ENCODE results near the gene WWTR1. TPM values are rescaled to one million over a fixed set of nuclear protein-coding genes. Genes with fewer than 3 reads are reported as not detected.

WWTR1 gene
- total RNA-seq, 6 experiments from 2014 or later = 10.6 to 19.7 (median 15.3) TPM

- Histone ChIP-seq H3K27me3 (no peaks in the 10 kb centered on the region), H3K4me1 (peaks cover 0 to 12% (median 5%) of the 10 kb centered on the region in 4 donors), H3K4me3 (no peak overlapping the region), H3K36me3 (no peaks in the 10 kb centered on the region), H3K9me3 (no peaks in the 10 kb centered on the region), H3K27ac (peak overlapping the region in 1 of 3 donors; percentile 10)
- TF ChIP-seq CTCF (IDR thresholded peaks at IDR 0.05) (no peak), POLR2A (IDR thresholded peaks at IDR 0.05) (no peak)
- no peak for DNase-seq
- peak; percentile 31 to 66 (median 44) for ATAC-seq
- intact Hi-C loops (cut with DNase I) = no loop called here
- 48% methylated on average over 13 of the region's 13 CpGs for WGBS (ENCODE audit: insufficient coverage, low coverage, low lambda C conversion rate, missing lambda C conversion rate)
Observed at GRCh38 chr3:149553781-149554451, 103.9 kb downstream of the WWTR1 start.

DNA sequence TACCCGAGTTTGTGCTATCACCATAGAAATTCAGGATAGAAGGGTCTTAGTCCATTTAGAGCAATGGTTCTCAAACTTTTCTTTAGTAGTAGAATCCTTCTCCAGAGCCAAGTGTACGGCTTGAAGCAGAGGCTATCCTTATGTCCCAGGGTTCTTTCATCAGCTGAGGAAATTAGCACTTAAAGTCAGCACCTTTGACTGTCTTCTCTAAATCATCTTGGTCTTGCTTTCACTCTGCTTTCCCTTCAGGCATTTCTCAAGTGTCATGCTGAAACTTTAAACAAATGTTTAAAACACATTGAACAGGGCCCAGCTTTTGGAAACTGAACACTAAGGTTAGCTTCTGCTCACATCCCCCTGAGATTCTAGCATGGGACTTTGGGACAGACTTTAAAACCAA, 105.1 kb downstream of the WWTR1 start:
- no peaks in the 10 kb centered on the region for H3K27me3 ChIP-seq
- intact Hi-C loops (cut with DNase I) = no loop called here
- H3K4me3 ChIP-seq = no peak overlapping the region
- WGBS (ENCODE audit: insufficient coverage, low coverage, low lambda C conversion rate, missing lambda C conversion rate) = 86% methylated on average over 2 of the region's 2 CpGs
- no peaks in the 10 kb centered on the region for H3K36me3 ChIP-seq
- ATAC-seq (no peak), DNase-seq (no peak)
- no peaks in the 10 kb centered on the region for H3K9me3 ChIP-seq
- H3K27ac ChIP-seq = peak overlapping the region in 1 of 3 donors; percentile 14
- peaks cover 0 to 20% (median 8%) of the 10 kb centered on the region in 4 donors for H3K4me1 ChIP-seq
- no peak for TF ChIP-seq CTCF (IDR thresholded peaks at IDR 0.05)
- TF ChIP-seq POLR2A (IDR thresholded peaks at IDR 0.05) = no peak

- ATAC-seq = peak in 1 of 4 donors; percentile 60
- no peak overlapping the region for H3K27ac ChIP-seq
- no peaks in the 10 kb centered on the region for H3K27me3 ChIP-seq
- H3K4me3 ChIP-seq = no peak overlapping the region
- TF ChIP-seq CTCF (IDR thresholded peaks at IDR 0.05) (no peak), POLR2A (IDR thresholded peaks at IDR 0.05) (no peak)
- DNase-seq = no peak
- H3K9me3 ChIP-seq = no peaks in the 10 kb centered on the region
- no peaks in the 10 kb centered on the region for H3K36me3 ChIP-seq
- intact Hi-C loops (cut with DNase I) = no loop called here
- H3K4me1 ChIP-seq = peaks cover 0 to 20% (median 8%) of the 10 kb centered on the region in 4 donors
Observed at GRCh38 chr3:149551500-149551899, 106.3 kb downstream of the WWTR1 start.

GRCh38 chr3:149548669-149549065, 109.2 kb downstream of the WWTR1 start:
- 100% methylated on average over 3 of the region's 4 CpGs for WGBS (ENCODE audit: insufficient coverage, low coverage, low lambda C conversion rate, missing lambda C conversion rate)
- intact Hi-C loops (cut with DNase I) = no loop called here
- Histone ChIP-seq H3K27me3 (no peaks in the 10 kb centered on the region), H3K27ac (peak overlapping the region; percentile 15 to 71 (median 59)), H3K36me3 (no peaks in the 10 kb centered on the region), H3K4me3 (no peak overlapping the region), H3K9me3 (no peaks in the 10 kb centered on the region), H3K4me1 (peaks cover 0 to 14% (median 4%) of the 10 kb centered on the region in 4 donors)
- ATAC-seq = no peak
- DNase-seq = no peak
- TF ChIP-seq POLR2A (IDR thresholded peaks at IDR 0.05) = no peak
- no peak for TF ChIP-seq CTCF (IDR thresholded peaks at IDR 0.05)

Measured in right lobe of liver (tissue), 6 donors.